SK-N-SH (cell line): Measurements from ENCODE around the gene PCSK5.

Experiments
- CTCF ChIP-seq: fragments of 200-600 bp; sonication (generic); IDR thresholded peaks from 2 replicates; pipeline ENCODE4 v1.6.1; 2017; ENCODE audit warnings: antibody characterized with exemption, mild to moderate bottlenecking, moderate library complexity
- EP300 ChIP-seq, 2 experiments: IDR thresholded peaks; 2 replicates each; pipeline versions ENCODE4 v1.4.0 to v1.6.1; 2012; ENCODE audit warnings: borderline replicate concordance in 1 of 2, low read depth in 1 of 2, low read length in 1 of 2
- GATA2 ChIP-seq: sonication (generic); formaldehyde crosslinking; IDR thresholded peaks from 2 replicates; pipeline ENCODE4 v1.5.0; 2020; ENCODE audit warnings: mild to moderate bottlenecking, missing genetic modification reagents
- RAD21 ChIP-seq: IDR thresholded peaks from 2 replicates; pipeline ENCODE4 v1.6.1; 2012; ENCODE audit warnings: mild to moderate bottlenecking, low read length
- RFX5 ChIP-seq: IDR thresholded peaks from 2 replicates; pipeline ENCODE4 v1.6.1; 2012; ENCODE audit warnings: mild to moderate bottlenecking, improper control_type of control experiment, low read length

- TF ChIP-seq CTCF (no peak), EP300 (IDR thresholded peaks at IDR 0.05; ENCODE audit: borderline replicate concordance in 1 of 2, low read depth in 1 of 2, low read length in 1 of 2) (no peak), RAD21 (no peak), RFX5 (no peak), GATA2 (no peak)
Measured at GRCh38 chr9:76045221-76045620, 154.7 kb downstream of the PCSK5 start.
